ENCODE data around the gene AIG1. TPM values are rescaled to one million over a fixed set of nuclear protein-coding genes. Genes with fewer than 3 reads are reported as not detected.

The AIG1 gene
- total and polyA plus RNA-seq, 2 donors from 2014 or later, result 57.3 to 146 TPM

GRCh38 chr6:143179901-143180612 is 119.4 kb downstream of the AIG1 start:
- Histone ChIP-seq H3K9me3 (ENCODE audit: control insufficient read depth in 2 of 3, insufficient read depth in 1 of 3, low read length in 3 of 3) (no peaks in the 10 kb centered on the region), H3K27ac (ENCODE audit: low read depth in 2 of 2, low read length in 2 of 2) (no peak overlapping the region), H3K4me1 (ENCODE audit: control insufficient read depth in 2 of 3, insufficient read depth in 2 of 3, low read depth in 1 of 3, low read length in 3 of 3) (no peaks in the 10 kb centered on the region), H3K4me3 (ENCODE audit: low read length in 3 of 3) (no peak overlapping the region), H3K9ac (ENCODE audit: low read length in 3 of 3) (no peak overlapping the region), H3K27me3 (ENCODE audit: control insufficient read depth, insufficient read depth, low read length) (no peaks in the 10 kb centered on the region), H3K36me3 (ENCODE audit: control insufficient read depth in 2 of 3, insufficient read depth in 3 of 3, low read length in 3 of 3) (peaks cover 0 to 8% (median 3%) of the 10 kb centered on the region in 3 donors)
- intact Hi-C loops (cut with DNase I), result no loop called here
- FAIRE-seq (no peak), DNase-seq (no peak)
- TF ChIP-seq, protein P1, sequence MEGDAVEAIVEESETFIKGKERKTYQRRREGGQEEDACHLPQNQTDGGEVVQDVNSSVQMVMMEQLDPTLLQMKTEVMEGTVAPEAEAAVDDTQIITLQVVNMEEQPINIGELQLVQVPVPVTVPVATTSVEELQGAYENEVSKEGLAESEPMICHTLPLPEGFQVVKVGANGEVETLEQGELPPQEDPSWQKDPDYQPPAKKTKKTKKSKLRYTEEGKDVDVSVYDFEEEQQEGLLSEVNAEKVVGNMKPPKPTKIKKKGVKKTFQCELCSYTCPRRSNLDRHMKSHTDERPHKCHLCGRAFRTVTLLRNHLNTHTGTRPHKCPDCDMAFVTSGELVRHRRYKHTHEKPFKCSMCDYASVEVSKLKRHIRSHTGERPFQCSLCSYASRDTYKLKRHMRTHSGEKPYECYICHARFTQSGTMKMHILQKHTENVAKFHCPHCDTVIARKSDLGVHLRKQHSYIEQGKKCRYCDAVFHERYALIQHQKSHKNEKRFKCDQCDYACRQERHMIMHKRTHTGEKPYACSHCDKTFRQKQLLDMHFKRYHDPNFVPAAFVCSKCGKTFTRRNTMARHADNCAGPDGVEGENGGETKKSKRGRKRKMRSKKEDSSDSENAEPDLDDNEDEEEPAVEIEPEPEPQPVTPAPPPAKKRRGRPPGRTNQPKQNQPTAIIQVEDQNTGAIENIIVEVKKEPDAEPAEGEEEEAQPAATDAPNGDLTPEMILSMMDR (IDR thresholded peaks at IDR 0.05; ENCODE audit: borderline replicate concordance, extremely low read depth, insufficient read depth), result no peak

DNA sequence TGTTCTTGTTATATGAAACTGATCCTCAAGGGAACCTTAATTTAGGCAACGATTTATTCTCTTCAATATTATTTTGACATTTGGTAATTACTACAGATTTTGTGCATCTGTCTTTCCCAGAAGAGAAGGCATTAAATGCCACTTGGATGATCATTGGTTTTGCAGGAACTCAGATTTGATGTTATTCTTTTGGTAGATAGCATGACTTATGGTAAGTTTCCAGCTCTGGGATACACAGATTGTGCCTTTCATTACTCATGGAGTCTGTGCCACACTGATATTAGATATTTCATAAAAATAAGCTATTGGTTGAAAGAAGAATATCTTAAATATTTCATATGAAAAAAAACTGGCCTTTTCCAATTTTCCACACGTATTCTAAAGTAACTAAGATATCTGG is 120.1 kb downstream of the AIG1 start:
- TF ChIP-seq, protein P1 (IDR thresholded peaks at IDR 0.05; ENCODE audit: borderline replicate concordance, extremely low read depth, insufficient read depth), result no peak
- no peak for DNase-seq
- H3K9me3 ChIP-seq (ENCODE audit: control insufficient read depth in 2 of 3, insufficient read depth in 1 of 3, low read length in 3 of 3), result no peaks in the 10 kb centered on the region
- H3K9ac ChIP-seq (ENCODE audit: low read length in 3 of 3), result no peak overlapping the region
- no peak overlapping the region for H3K27ac ChIP-seq (ENCODE audit: low read depth in 2 of 2, low read length in 2 of 2)
- no peak for FAIRE-seq
- intact Hi-C loops (cut with DNase I), result no loop called here
- no peaks in the 10 kb centered on the region for H3K27me3 ChIP-seq (ENCODE audit: control insufficient read depth, insufficient read depth, low read length)
- peaks cover 0 to 8% (median 3%) of the 10 kb centered on the region in 3 donors for H3K36me3 ChIP-seq (ENCODE audit: control insufficient read depth in 2 of 3, insufficient read depth in 3 of 3, low read length in 3 of 3)
- H3K4me3 ChIP-seq (ENCODE audit: low read length in 3 of 3), result no peak overlapping the region
- no peaks in the 10 kb centered on the region for H3K4me1 ChIP-seq (ENCODE audit: control insufficient read depth in 2 of 3, insufficient read depth in 2 of 3, low read depth in 1 of 3, low read length in 3 of 3)

DNA sequence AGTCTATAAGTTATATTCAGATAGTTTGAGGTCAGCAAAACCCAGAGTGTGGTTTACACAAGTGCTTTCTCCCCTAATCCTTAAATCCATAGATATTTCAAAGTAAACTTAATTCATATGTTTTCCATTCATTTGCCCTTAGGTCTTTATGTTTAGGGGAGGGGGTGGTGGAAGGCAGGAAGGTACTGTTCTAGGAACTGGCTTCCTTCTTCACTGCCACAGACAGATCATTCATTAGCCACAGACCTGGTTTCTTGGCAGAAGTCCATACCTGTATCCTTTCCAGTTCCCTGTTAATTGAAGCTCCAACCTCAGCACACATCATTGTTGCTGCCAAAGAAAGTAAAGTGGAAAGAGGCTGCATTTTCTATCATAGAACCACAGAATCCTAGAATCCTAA is 123.0 kb downstream of the AIG1 start:
- Histone ChIP-seq H3K4me1 (ENCODE audit: control insufficient read depth in 2 of 3, insufficient read depth in 2 of 3, low read depth in 1 of 3, low read length in 3 of 3) (no peaks in the 10 kb centered on the region), H3K4me3 (ENCODE audit: low read length in 3 of 3) (no peak overlapping the region), H3K27me3 (ENCODE audit: control insufficient read depth, insufficient read depth, low read length) (no peaks in the 10 kb centered on the region), H3K27ac (ENCODE audit: low read depth in 2 of 2, low read length in 2 of 2) (no peak overlapping the region), H3K9me3 (ENCODE audit: control insufficient read depth in 2 of 3, insufficient read depth in 1 of 3, low read length in 3 of 3) (no peaks in the 10 kb centered on the region), H3K36me3 (ENCODE audit: control insufficient read depth in 2 of 3, insufficient read depth in 3 of 3, low read length in 3 of 3) (peaks cover 0 to 11% (median 3%) of the 10 kb centered on the region in 3 donors), H3K9ac (ENCODE audit: low read length in 3 of 3) (no peak overlapping the region)
- intact Hi-C loops (cut with DNase I), result no loop called here
- no peak for DNase-seq
- FAIRE-seq, result no peak
- TF ChIP-seq, protein P1 (IDR thresholded peaks at IDR 0.05; ENCODE audit: borderline replicate concordance, extremely low read depth, insufficient read depth), result no peak
